ENCODE results near the gene GPR63.

DNA sequence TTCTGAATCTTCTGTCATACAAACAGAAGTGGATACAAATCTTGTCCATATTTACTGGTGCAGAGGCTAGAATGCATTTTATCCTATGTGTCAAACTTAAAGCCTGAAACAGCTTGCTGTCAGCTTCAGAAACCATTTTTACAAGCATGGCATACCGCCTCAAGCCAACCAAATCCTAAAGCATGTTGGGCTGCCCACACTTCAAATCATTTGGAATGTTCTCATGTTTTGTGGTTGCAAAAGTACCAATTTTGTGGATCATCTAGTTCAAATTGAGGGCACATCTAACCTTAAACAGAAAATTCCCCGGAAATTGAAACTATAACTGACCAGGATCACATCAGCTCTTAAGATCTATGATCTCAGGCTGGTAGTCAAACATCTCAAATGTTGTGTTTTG, 3.2 kb downstream of the GPR63 start:
- TF ChIP-seq ATF1 (CRISPR knock-in tag; IDR thresholded peaks at IDR 0.05): no peak
- no peak for TF ChIP-seq ATF1 (tag; IDR thresholded peaks at IDR 0.05)
- TF ChIP-seq ZNF274 (IDR thresholded peaks at IDR 0.05; ENCODE audit: borderline replicate concordance, low read depth, low read length): no peak
- TF ChIP-seq ZNF785 (CRISPR knock-in tag; IDR thresholded peaks at IDR 0.05): no peak
- no peak for TF ChIP-seq ADNP (tag; IDR thresholded peaks at IDR 0.05)
- TF ChIP-seq SP1 (CRISPR knock-in tag; IDR thresholded peaks at IDR 0.05): no peak
- no peak for TF ChIP-seq ZBTB43 (CRISPR knock-in tag; IDR thresholded peaks at IDR 0.05)
- TF ChIP-seq ZNF212 (CRISPR knock-in tag; IDR thresholded peaks at IDR 0.05): no peak
- TF ChIP-seq EP300 (IDR thresholded peaks at IDR 0.05; ENCODE audit: low read length): no peak
- TF ChIP-seq PHB (CRISPR knock-in tag; IDR thresholded peaks at IDR 0.05): no peak
- no peak for TF ChIP-seq SRSF9 (IDR thresholded peaks at IDR 0.05; ENCODE audit: borderline replicate concordance, low read depth, low read length)
- no peak for TF ChIP-seq RFX1 (IDR thresholded peaks at IDR 0.05)
- no peak for TF ChIP-seq FOXA1 (IDR thresholded peaks at IDR 0.05; ENCODE audit: borderline replicate concordance)

Data from K562 (cell line).